K562 (cell line): ENCODE data around the gene KLHL22. TPM values are rescaled to one million over a fixed set of nuclear protein-coding genes. Genes with fewer than 3 reads are reported as not detected.

Experiments
- ATAC-seq: fragments of 200-7000 bp; cut with Tn5 transposase; 3 replicates; pipeline ENCODE4 v1.9.1; 2020; ENCODE audit warnings: moderate library complexity
- BruUV-seq: library from RNA; stranded (reverse); fragments of 400-500 nt; replicated peaks from 2 replicates; lab custom pipeline; 2021; lab: Mats Ljungman, UMichigan
- CTCF ChIA-PET: fragments of 300-600 bp; formaldehyde crosslinking; extraction: SDS; loops from one replicate; lab custom pipeline; 2021; ENCODE audit warnings: low intra/inter-chr PET ratio; lab: Yijun Ruan, JAX
- POLR2A ChIA-PET: fragments of 300-600, 350-650 bp; sonication (Branson Sonifier 250); formaldehyde crosslinking; extraction: SDS; loops from one replicate; lab custom pipeline; 2021; ENCODE audit warnings: antibody characterized with exemption, inconsistent platforms; lab: Yijun Ruan, JAX
- DNase-seq, 4 experiments: peaks; one replicate each; pipeline versions ENCODE4 v3.0.0 to v3.0.0-alpha.2; 2011 to 2018; ENCODE audit warnings: low spot score in 3 of 4, mixed read lengths in 3 of 4; ENCODE audit errors: extremely low read depth in 1 of 4
- FAIRE-seq: peaks from 2 replicates; lab custom pipeline; 2011; peaks lifted over from hg19 to GRCh38; lab: Jason Lieb, UNC
- H2AFZ ChIP-seq: 2 replicates; pipeline ENCODE4 v1.6.0; 2011; ENCODE audit warnings: low read depth, low read length, control low read depth, inconsistent platforms
- H3K27ac ChIP-seq: fragments of 200-600 bp; 3 replicates; pipeline ENCODE4 v1.8.0; 2011; ENCODE audit warnings: low read depth, mild to moderate bottlenecking, control low read depth, inconsistent platforms, low read length, moderate library complexity, mixed read lengths; ENCODE audit errors: extremely low read depth
- H3K27me3 ChIP-seq, 2 experiments: fragments of 300-600 bp in 1 of 2; 2 replicates in 1 of 2; 3 replicates in 1 of 2; pipeline versions ENCODE4 v1.6.0 to v1.8.0; 2011; ENCODE audit warnings: inconsistent platforms in 2 of 2, low read length in 2 of 2, mild to moderate bottlenecking in 1 of 2, mixed read lengths in 1 of 2, moderate library complexity in 1 of 2; ENCODE audit not compliant: control insufficient read depth in 2 of 2, insufficient read depth in 2 of 2
- H3K36me3 ChIP-seq: fragments of 300-600 bp; 3 replicates; pipeline ENCODE4 v1.8.0; 2011; ENCODE audit warnings: mild to moderate bottlenecking, low read length, inconsistent platforms; ENCODE audit not compliant: control insufficient read depth, insufficient read depth
- H3K4me1 ChIP-seq, 2 experiments: fragments of 200-600 bp in 1 of 2; replicated peaks in 1 of 2; 2 replicates in 1 of 2; 3 replicates in 1 of 2; pipeline versions ENCODE4 v1.5.1 to v1.8.0; 2011; ENCODE audit warnings: inconsistent platforms in 2 of 2, low read length in 2 of 2, mild to moderate bottlenecking in 1 of 2, mixed read lengths in 1 of 2, moderate library complexity in 1 of 2; ENCODE audit not compliant: control insufficient read depth in 2 of 2, insufficient read depth in 2 of 2
- H3K4me2 ChIP-seq: 2 replicates; pipeline ENCODE4 v1.6.1; 2011; ENCODE audit warnings: low read length, control low read depth, inconsistent platforms, mixed read lengths; ENCODE audit not compliant: insufficient read depth
- H3K4me3 ChIP-seq: fragments of 200-600 bp; sonication (generic), shearing (Covaris generic); 2 replicates; pipeline ENCODE4 v1.5.1; 2016; ENCODE audit warnings: control low read depth, inconsistent platforms
- H3K79me2 ChIP-seq: fragments of 200-600 bp; 3 replicates; pipeline ENCODE4 v1.8.0; 2011; ENCODE audit warnings: low read length, inconsistent platforms; ENCODE audit not compliant: control insufficient read depth, insufficient read depth
- H3K9ac ChIP-seq, 2 experiments: 2 replicates each; pipeline versions ENCODE4 v1.6.0 to v1.6.1; 2011; ENCODE audit warnings: low read depth in 2 of 2, low read length in 2 of 2, control low read depth in 1 of 2, inconsistent platforms in 1 of 2, mild to moderate bottlenecking in 1 of 2, mixed read lengths in 1 of 2; ENCODE audit not compliant: insufficient read depth in 1 of 2
- H3K9me1 ChIP-seq: one replicate; pipeline ENCODE4 v1.6.0; 2011; ENCODE audit warnings: inconsistent platforms, mild to moderate bottlenecking, low read length, moderate library complexity; ENCODE audit not compliant: control insufficient read depth, insufficient read depth
- H3K9me3 ChIP-seq: replicated peaks from 2 replicates; pipeline ENCODE4 v1.5.1; 2011; ENCODE audit warnings: low read depth, low read length, inconsistent platforms; ENCODE audit not compliant: control insufficient read depth, insufficient read depth
- H4K20me1 ChIP-seq: replicated peaks from 2 replicates; pipeline ENCODE4 v1.6.1; 2011; ENCODE audit warnings: low read length, inconsistent platforms, mixed read lengths; ENCODE audit not compliant: control insufficient read depth, insufficient read depth
- E2F1 ChIP-seq: sonication (generic); formaldehyde crosslinking; IDR thresholded peaks from 2 replicates; pipeline ENCODE4 v1.8.1; 2023; ENCODE audit warnings: mild to moderate bottlenecking, missing genetic modification reagents, moderate library complexity
- ESRRB ChIP-seq: fragments of 250-450 bp; sonication (Bioruptor Pico); IDR thresholded peaks from 2 replicates; pipeline ENCODE4 v1.5.0; 2020; ENCODE audit warnings: mild to moderate bottlenecking, moderate library complexity, borderline replicate concordance
- L3MBTL2 ChIP-seq: fragments of 450-650 bp; IDR thresholded peaks from 2 replicates; pipeline ENCODE4 v1.6.1; 2016; ENCODE audit warnings: mild to moderate bottlenecking, moderate library complexity
- NR2C1 ChIP-seq, 2 experiments: fragments of 450-650 bp; IDR thresholded peaks; 2 replicates each; pipeline ENCODE4 v1.6.1; 2017; ENCODE audit warnings: mild to moderate bottlenecking in 2 of 2, antibody characterized with exemption in 1 of 2, inconsistent platforms in 1 of 2, missing compliant biosample characterization in 1 of 2, missing genetic modification characterization in 1 of 2
- PATZ1 ChIP-seq: fragments of 250-450 bp; sonication (Bioruptor Pico); IDR thresholded peaks from 2 replicates; pipeline ENCODE4 v1.5.0; 2020; ENCODE audit warnings: mild to moderate bottlenecking, borderline replicate concordance
- POLR3A ChIP-seq: IDR thresholded peaks from 2 replicates; pipeline ENCODE4 v1.6.1; 2011; ENCODE audit warnings: borderline replicate concordance, mild to moderate bottlenecking, moderate library complexity; ENCODE audit not compliant: insufficient read length, insufficient read depth; ENCODE audit errors: extremely low read depth
- PRMT5 ChIP-seq: sonication (generic); formaldehyde crosslinking; IDR thresholded peaks from 2 replicates; pipeline ENCODE4 v1.5.0; 2020; ENCODE audit warnings: missing genetic modification reagents
- RFX7 ChIP-seq: fragments of 250-450 bp; sonication (Bioruptor Pico); IDR thresholded peaks from 2 replicates; pipeline ENCODE4 v1.5.1; 2021; ENCODE audit warnings: mild to moderate bottlenecking
- SMARCC2 ChIP-seq: fragments of 450-650 bp; IDR thresholded peaks from 2 replicates; pipeline ENCODE4 v1.6.1; 2017; ENCODE audit warnings: antibody characterized with exemption, moderate library complexity, mild to moderate bottlenecking, low read depth
- TEAD2 ChIP-seq: fragments of 450-650 bp; IDR thresholded peaks from 2 replicates; pipeline ENCODE4 v1.6.1; 2016; ENCODE audit warnings: missing genetic modification characterization, control low read depth, missing compliant biosample characterization
- TGIF2 ChIP-seq: sonication (generic); formaldehyde crosslinking; IDR thresholded peaks from 2 replicates; pipeline ENCODE4 v1.8.1; 2022; ENCODE audit warnings: mild to moderate bottlenecking, missing genetic modification reagents, moderate library complexity
- THAP7 ChIP-seq: fragments of 250-450 bp; sonication (Bioruptor Pico); IDR thresholded peaks from 2 replicates; pipeline ENCODE4 v1.5.0; 2021
- ZBTB12 ChIP-seq: fragments of 250-450 bp; sonication (Bioruptor Pico); IDR thresholded peaks from 2 replicates; pipeline ENCODE4 v1.4.0; 2020
- ZNF639 ChIP-seq, 2 experiments: fragments of 200-800 bp in 1 of 2; sonication (Bioruptor generic) in 1 of 2; sonication (generic) in 1 of 2; formaldehyde crosslinking in 1 of 2; IDR thresholded peaks in 1 of 2; conservative IDR thresholded peaks in 1 of 2; 2 replicates each; pipeline versions ENCODE4 v1.5.0 to v1.6.1; 2016 to 2020; ENCODE audit warnings: missing compliant biosample characterization in 1 of 2, missing genetic modification characterization in 1 of 2, missing genetic modification reagents in 1 of 2
- WGBS: fragments of 100-300 bp; shearing (Covaris generic); methylation state at CpG from one replicate; pipeline ENCODE4 v1.1.6; 2016; ENCODE audit warnings: low coverage, mixed read lengths; ENCODE audit not compliant: insufficient coverage; ENCODE audit errors: missing lambda C conversion rate; 5-methylcytosine and 5-hydroxymethylcytosine counted together
- in situ Hi-C: fragments of 300-500 bp; cut with MboI; formaldehyde crosslinking; loops from 4 replicates; pipeline ENCODE4 v1.15.0; 2018; ENCODE audit warnings: inconsistent platforms, mixed read lengths
- intact Hi-C: fragments of 100-400 bp; cut with micrococcal nuclease; formaldehyde crosslinking; loops from 2 replicates; pipeline ENCODE4 v1.14.2; 2022
- polyA plus RNA-seq, 8 experiments: library from polyadenylated mRNA; depleted of rRNA in 4 of 8; stranded (reverse) in 5 of 8; unstranded in 3 of 8; fragments of >200 nt; fragmentation: Nextera tagmentation in 2 of 8; fragmentation: Illumina TruSeq in 1 of 8; extraction: Ambion mirVana in 2 of 8; extraction: Trizol in 1 of 8; gene quantifications; 2 replicates each; pipeline versions ENCODE4 v1.2.1 to v1.2.3, GENCODE V29; 2011 to 2014; ENCODE audit warnings: inconsistent platforms in 1 of 8, missing spikeins in 1 of 8
- total RNA-seq, 7 experiments: library from RNA; depleted of rRNA in 6 of 7; stranded (reverse); fragments of >200 nt in 6 of 7; fragmentation: Illumina TruSeq in 2 of 7; extraction: Trizol in 2 of 7; gene quantifications; 2 replicates each; pipeline versions ENCODE4 v1.2.1 to v1.2.3, GENCODE V29; 2011 to 2021; ENCODE audit warnings: low replicate concordance in 1 of 7

Gene KLHL22
- total and polyA plus RNA-seq, 9 of the 15 experiments (the other 6 are each of a cell fraction or from before 2014, with no cell fraction given), result 1.3 to 25.6 (median 15.2) TPM

GRCh38 chr22:20519558-20519957 is 24.0 kb upstream of the KLHL22 start:
- Histone ChIP-seq H3K9me1 (peaks cover 30% of the 10 kb centered on the region), H3K27me3 (no peaks in the 10 kb centered on the region), H3K9ac (no peak overlapping the region), H3K4me1 (peaks cover 28 to 30% of the 10 kb centered on the region in 2 experiments), H3K4me3 (no peak overlapping the region), H3K9me3 (no peaks in the 10 kb centered on the region), H3K4me2 (no peak overlapping the region), H3K27ac (no peak overlapping the region), H2AFZ (no peak overlapping the region), H3K79me2 (peaks cover 88% of the 10 kb centered on the region), H4K20me1 (peaks cover 66% of the 10 kb centered on the region), H3K36me3 (peaks cover 78% of the 10 kb centered on the region)
- intact Hi-C loops, result no loop called here
- FAIRE-seq (no peak), DNase-seq (no peak), ATAC-seq (no peak)
- WGBS, result 82% methylated on average over 4 of the region's 4 CpGs
- ChIA-PET POLR2A (interaction anchor here (0.6 to 68.9 kb wide), 4 partner anchors 0 to 1416 kb away, joined by 3 to 1693 read pairs (median 848); partner anchors contain the start of gene MED15), CTCF (interaction anchor here (0.9 kb wide), 1 partner anchor 45 kb away, joined by 3 read pairs; no protein-coding TSS in a partner anchor)
- no TSS peak for BruUV-seq
- in situ Hi-C loops, result no loop called here
- TF ChIP-seq RFX7 (CRISPR knock-in tag), result no peak
- TF ChIP-seq PRMT5, result no peak
- no peak for TF ChIP-seq THAP7 (CRISPR knock-in tag)
- TF ChIP-seq PATZ1 (CRISPR knock-in tag), result no peak
- TF ChIP-seq ESRRB (CRISPR knock-in tag), result no peak
- TF ChIP-seq ZBTB12 (CRISPR knock-in tag), result no peak
- TF ChIP-seq L3MBTL2, result no peak
- TF ChIP-seq ZNF639 (CRISPR knock-in tag; conservative IDR thresholded peaks at IDR 0.05 in 1 of 2, IDR thresholded peaks at IDR 0.05 in 1 of 2), result no peak
- no peak for TF ChIP-seq TEAD2 (tag)
- TF ChIP-seq TGIF2 (CRISPR knock-in tag), result 0 out of 2 replicates have a peak, but pooled peaks have one; percentile 51
- TF ChIP-seq E2F1 (CRISPR knock-in tag), result 0 out of 2 replicates have a peak, but pooled peaks have one; percentile 19
- no peak for TF ChIP-seq NR2C1 (IDR thresholded peaks at IDR 0.05)
- TF ChIP-seq NR2C1 (tag; IDR thresholded peaks at IDR 0.05), result no peak
- TF ChIP-seq POLR3A, result no peak
- no peak for TF ChIP-seq SMARCC2
